GM18498 (cell line): ENCODE measurements around the gene ERC2.
"Not testable (repeated sequence)": the region's sequence is repeated elsewhere in the genome, so short reads cannot be mapped to it uniquely, and the experiment has no call there.

Source experiments
- ATAC-seq: cut with Tn5 transposase; IDR thresholded peaks from one replicate; pipeline ENCODE4 v1.9.1; 2021; ENCODE audit warnings: mild to moderate bottlenecking, moderate library complexity; ENCODE audit not compliant: unreplicated experiment

Gene ERC2

GRCh38 chr3:55519019-55519418, 949.2 kb downstream of the ERC2 start:
- no peak for ATAC-seq

DNA sequence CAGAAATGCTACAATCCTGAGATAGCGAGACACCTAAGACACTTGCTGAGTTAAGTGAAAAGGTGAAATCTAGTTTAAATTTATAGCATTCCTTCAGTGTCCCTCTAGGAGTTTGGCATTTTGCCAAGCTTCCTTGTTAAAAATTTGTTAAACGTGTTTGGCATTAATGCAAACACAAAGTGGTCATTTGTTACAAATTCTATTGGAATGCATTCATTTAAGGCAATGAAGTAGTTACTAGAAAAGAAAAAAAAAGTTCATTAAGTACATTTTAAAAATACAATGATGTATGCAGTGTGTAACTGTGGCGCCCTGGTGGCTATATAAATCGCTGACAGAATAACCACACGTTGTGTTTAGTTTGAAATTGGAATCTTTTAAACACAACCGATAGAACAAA, 949.8 kb downstream of the ERC2 start:
- ATAC-seq: no peak

- no peak for ATAC-seq
Observed at GRCh38 chr3:55516392-55517030, 951.8 kb downstream of the ERC2 start.

- no peak for ATAC-seq
Observed at GRCh38 chr3:55515550-55516246, 952.6 kb downstream of the ERC2 start.

GRCh38 chr3:55514962-55515361, 953.3 kb downstream of the ERC2 start:
- no peak for ATAC-seq

DNA sequence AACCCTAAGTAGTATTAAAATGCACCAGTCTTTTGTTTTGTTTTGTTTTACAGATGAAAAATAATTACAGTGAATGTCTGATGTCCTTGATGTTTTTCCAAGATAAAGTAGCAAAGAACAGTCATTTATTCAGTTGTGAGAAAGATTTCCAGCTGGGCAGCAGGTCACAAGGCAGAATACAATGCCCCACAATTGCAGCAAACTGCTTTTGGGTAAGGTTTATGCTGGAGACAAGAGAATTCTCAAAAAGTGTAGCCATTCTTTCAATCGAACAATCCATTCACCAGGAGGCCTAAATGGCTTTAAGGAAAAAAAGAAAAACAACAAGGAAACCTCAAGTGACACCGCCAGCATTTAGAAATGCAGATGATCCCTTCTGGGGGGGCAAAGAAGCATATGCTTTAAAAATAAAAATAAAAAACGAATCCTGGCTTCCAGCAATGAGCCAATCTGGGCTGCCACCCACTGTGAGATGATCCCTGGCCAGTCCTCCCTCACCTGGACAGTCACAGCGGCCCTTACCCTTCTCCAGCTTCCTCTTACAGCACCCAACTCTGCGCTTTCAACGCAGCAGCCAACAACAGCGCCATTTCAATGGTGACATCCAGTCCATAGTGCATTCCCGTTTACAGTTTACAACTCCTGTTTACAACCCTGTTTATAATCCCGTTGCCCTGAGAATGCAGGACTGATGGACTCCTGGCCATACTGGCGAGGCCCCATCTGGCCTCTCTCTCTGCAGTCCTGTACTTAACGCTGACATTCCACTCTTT, 955.5 kb downstream of the ERC2 start:
- ATAC-seq: no peak

- no peak for ATAC-seq
Observed at GRCh38 chr3:55511895-55512570, 956.2 kb downstream of the ERC2 start.

- no peak for ATAC-seq
Observed at GRCh38 chr3:55508335-55508734, 959.9 kb downstream of the ERC2 start.

GRCh38 chr3:55507808-55508207, 960.5 kb downstream of the ERC2 start:
- no peak for ATAC-seq

DNA sequence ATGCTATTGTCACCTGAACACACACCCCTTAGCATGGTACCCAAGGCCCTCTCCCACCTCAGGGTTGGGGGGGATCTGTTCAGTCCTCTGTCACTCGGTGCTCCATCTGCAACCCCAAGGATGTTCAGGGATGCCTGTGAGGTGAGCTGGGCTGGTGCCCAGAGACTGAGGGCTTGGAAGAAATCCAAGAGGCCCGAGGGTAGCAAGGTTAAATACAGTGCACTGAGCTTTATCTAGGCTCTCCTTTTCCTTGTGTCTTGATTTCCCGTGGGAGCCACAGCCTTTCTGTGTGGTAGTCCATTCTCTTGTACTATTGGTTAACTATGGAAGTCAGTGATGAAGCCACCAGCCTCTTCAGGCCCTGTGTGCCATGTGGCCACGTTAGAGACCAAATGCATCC, 962.5 kb downstream of the ERC2 start:
- no peak for ATAC-seq

GRCh38 chr3:55505102-55505501, 963.2 kb downstream of the ERC2 start:
- not testable (repeated sequence) for ATAC-seq

GRCh38 chr3:55501905-55502304, 966.4 kb downstream of the ERC2 start:
- ATAC-seq: no peak

DNA sequence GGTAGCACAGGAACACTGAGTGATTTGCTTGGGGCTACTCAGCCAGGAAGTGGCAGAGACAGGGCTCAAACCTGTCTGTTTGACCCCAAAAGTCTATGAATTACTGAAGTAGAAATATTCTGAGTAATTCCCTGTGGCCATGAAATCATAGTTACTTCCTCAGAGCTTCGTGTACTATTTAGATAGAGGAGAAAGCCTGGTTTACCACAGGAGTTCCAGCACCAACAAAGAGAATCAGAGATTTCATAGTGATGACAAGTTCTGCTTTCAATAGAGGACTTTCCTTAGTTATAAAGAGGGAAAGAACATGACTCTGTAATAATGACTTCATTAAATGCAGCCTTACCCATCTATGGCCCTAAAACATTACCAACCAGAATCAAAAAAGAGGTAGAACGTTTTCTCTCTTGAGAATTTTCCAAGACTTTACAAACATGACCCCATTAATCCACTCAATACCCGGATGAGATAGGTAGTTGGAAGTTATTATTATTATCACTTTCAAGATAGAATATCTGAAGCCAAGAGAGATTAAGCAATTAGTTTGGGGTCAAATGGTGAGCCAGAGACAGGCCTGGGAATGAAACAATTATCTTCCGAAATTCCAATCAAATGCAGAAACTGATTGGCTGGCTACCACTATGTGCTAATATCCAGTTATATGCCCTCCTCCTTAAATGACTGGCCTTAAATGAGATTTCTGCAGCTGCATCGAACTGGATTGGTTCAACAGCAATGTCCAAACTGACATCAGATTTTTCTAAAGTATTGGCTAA, 967.5 kb downstream of the ERC2 start:
- ATAC-seq: no peak

DNA sequence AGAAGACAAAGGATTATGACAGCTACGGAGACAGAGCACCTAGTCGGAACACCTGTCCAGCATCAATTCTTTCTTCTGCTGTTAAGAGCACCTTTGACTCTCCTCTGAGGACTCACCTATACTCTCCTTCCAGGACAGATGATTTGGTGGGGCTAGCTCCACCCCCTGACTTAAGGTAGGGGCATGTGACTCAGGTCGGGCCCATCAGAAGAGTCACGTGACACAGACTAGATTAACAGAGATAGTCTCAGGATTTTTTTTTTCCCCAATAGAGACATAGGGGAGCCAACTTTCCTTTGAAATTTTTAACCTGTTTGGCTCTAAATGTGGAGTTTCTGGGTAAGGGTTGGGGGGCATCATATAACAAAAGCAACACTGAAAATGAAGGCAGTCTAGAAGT, 969.7 kb downstream of the ERC2 start:
- no peak for ATAC-seq

- ATAC-seq: no peak
Observed at GRCh38 chr3:55497250-55497649, 971.0 kb downstream of the ERC2 start.

- no peak for ATAC-seq
Observed at GRCh38 chr3:55494976-55495375, 973.3 kb downstream of the ERC2 start.

DNA sequence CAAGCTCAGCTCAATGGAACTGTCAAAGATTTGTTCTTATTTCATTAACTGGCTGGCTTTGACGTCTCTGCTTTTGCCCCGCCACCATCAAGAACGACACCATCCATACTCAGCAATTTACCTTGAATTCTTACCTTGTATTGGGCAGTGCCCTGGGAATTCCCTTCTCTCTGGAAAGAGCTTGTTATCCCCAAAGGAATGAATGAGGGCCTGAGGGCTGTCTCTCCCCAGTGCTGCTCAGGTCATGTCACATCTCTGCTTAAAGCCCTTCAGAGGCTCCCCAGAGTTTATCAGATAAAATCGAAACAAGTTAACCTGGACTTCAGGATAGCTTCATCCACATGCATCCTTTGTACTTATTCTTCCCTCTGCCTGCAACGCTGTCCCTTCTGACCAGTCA, 975.3 kb downstream of the ERC2 start:
- no peak for ATAC-seq

DNA sequence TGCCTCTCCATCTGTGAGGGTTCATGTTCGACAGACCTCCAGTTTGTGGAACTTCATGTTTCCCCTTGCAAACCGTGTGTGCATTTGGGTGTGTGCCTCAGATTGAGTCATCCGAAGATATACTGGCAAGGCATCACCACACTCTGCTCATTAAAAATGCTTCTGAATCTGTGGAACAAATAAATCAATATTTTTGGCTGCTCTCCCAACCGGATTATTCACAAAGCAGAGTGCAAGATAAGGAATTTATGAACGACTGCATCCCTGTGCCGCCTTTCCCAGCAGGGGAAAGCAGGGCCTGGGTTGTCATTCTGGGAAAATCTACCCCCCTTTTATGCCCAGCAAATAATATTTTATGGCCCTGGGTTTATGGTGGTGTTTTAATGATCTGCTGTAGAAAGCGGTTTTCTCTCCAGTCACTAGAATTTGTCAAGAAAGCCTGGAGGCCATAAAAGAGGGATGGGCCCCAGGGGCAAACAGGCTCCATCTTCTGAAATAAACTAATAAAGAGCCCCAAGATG, 976.9 kb downstream of the ERC2 start:
- no peak for ATAC-seq

DNA sequence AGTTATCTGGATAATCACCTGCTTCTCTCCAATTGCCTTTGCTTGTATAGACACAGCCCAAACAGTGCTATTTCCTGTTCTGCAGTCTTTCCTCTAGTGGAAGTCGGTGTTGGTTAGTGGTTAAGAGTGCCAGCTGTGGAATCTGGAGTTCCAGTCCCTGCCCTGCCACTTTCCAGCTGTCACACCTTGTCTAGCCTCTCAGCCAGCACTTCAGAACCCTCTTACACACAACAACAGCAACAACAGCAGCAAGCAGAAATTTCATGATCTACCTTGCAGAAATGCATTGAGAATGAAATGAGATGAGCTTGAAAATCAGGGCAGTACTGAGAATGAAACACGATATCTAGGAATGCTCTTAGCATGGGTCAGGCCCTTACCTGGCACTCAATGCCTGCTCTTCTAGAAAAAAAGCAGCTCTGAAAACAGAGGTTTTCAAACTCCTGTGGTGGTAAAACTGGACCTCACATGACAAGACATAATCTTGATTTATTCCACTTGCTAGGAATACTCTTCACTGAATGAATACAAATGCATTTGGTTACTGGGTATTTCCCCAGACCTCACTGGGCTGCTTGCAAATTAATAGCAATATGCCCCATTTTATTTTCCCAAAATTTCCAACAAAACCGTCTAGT, 977.9 kb downstream of the ERC2 start:
- ATAC-seq: no peak

- no peak for ATAC-seq
Observed at GRCh38 chr3:55489798-55490132, 978.5 kb downstream of the ERC2 start.
